Hepatocyte (in vitro differentiated cells): Measurements from ENCODE around the gene CSRP1.

Experiments used
- EZH2phosphoT487 ChIP-seq: fragments of 200-600 bp; sonication (generic); IDR thresholded peaks from one replicate; pipeline ENCODE4 v1.6.1; 2018; ENCODE audit warnings: antibody characterized with exemption, mild to moderate bottlenecking, low read depth, moderate library complexity; ENCODE audit not compliant: unreplicated experiment, severe bottlenecking
- TF ChIP-seq, protein P1 (sequence below): fragments of 200-600 bp; sonication (generic); IDR thresholded peaks from 2 replicates; pipeline ENCODE4 v1.5.1; 2016; ENCODE audit warnings: antibody characterized with exemption, mild to moderate bottlenecking; ENCODE audit not compliant: poor library complexity

GRCh38 chr1:201480231-201481003 lies 26.5 kb downstream of the CSRP1 start:
- TF ChIP-seq, protein P1, sequence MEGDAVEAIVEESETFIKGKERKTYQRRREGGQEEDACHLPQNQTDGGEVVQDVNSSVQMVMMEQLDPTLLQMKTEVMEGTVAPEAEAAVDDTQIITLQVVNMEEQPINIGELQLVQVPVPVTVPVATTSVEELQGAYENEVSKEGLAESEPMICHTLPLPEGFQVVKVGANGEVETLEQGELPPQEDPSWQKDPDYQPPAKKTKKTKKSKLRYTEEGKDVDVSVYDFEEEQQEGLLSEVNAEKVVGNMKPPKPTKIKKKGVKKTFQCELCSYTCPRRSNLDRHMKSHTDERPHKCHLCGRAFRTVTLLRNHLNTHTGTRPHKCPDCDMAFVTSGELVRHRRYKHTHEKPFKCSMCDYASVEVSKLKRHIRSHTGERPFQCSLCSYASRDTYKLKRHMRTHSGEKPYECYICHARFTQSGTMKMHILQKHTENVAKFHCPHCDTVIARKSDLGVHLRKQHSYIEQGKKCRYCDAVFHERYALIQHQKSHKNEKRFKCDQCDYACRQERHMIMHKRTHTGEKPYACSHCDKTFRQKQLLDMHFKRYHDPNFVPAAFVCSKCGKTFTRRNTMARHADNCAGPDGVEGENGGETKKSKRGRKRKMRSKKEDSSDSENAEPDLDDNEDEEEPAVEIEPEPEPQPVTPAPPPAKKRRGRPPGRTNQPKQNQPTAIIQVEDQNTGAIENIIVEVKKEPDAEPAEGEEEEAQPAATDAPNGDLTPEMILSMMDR: peak; percentile 3
- no peak for TF ChIP-seq EZH2phosphoT487
